Neuron (in vitro differentiated cells): Measurements from ENCODE around the gene PKNOX2.

ENCODE experiments used
- H2AFZ ChIP-seq: one replicate; pipeline ENCODE4 v1.6.1; 2013; ENCODE audit warnings: low read depth, mild to moderate bottlenecking, inconsistent platforms, low read length, moderate library complexity
- H3K27me3 ChIP-seq: one replicate; pipeline ENCODE4 v1.6.1; 2013; ENCODE audit warnings: low read length; ENCODE audit not compliant: insufficient read depth
- H3K36me3 ChIP-seq: one replicate; pipeline ENCODE4 v1.6.1; 2013; ENCODE audit warnings: low read length; ENCODE audit not compliant: insufficient read depth
- H3K4me1 ChIP-seq: one replicate; pipeline ENCODE4 v1.6.1; 2013; ENCODE audit warnings: low read length; ENCODE audit not compliant: insufficient read depth
- H3K4me3 ChIP-seq: 2 replicates; pipeline ENCODE4 v1.5.1; 2013; ENCODE audit warnings: mild to moderate bottlenecking, low read length, moderate library complexity
- H3K9me3 ChIP-seq: one replicate; pipeline ENCODE4 v1.6.1; 2013; ENCODE audit warnings: low read length

Gene PKNOX2

DNA sequence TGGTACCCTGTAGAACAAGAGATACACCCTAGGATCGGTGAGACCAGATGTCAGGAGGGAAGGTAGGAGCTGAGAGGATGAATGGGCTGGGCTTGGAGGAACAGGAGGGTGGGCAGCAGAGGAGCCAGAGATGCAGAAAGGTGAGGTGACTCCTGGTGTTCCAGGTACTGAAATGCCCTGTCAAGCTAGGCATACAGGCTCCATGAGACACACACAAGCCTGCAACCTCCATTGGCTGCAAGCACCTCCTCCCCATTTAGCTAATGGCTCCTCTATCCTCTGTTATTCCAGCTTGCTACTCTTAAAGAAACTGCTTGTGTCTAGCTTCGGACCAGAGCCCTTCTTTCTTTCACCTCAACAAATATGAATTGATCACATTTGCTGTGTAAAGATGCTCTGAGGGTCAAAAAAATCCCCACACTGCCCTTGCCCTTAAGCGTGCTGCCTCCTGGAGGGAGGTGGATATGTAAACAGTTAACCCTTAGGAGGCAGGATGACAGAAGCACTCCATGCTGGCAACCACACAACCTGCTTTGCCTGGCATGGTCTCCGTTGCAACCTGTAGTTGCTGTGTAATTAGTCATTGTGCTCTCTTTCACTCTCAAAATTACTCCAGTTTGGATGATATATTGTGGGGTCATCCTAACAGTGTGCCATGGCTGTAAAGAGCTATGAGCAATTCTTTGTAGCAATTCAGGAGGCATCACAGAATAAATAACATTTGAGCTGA is 156.0 kb downstream of the PKNOX2 start:
- Histone ChIP-seq H3K4me3 (no peak overlapping the region), H3K27me3 (no peaks in the 10 kb centered on the region)

DNA sequence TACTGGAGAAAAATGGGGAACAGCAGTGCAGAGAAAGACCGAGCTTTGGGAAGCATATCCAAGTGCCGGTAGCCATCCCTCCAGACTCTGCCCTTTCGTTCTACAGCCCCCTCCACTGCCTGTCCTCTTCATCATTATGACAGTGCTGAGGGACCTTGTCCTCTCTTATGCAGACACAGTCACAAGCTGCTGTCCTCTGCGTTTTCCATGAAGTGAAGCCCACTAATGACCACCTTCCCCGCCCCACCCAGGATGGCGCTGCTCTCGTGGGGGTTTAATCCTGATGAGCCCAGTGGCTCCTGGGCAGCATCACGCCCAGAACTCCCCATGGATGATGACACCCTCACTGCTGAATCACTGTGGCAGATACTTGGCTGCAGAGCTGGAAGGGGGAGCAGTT is 157.7 kb downstream of the PKNOX2 start:
- Histone ChIP-seq H3K36me3 (no peaks in the 10 kb centered on the region), H2AFZ (no peak overlapping the region), H3K4me1 (peaks cover 3% of the 10 kb centered on the region), H3K27me3 (no peaks in the 10 kb centered on the region), H3K4me3 (no peak overlapping the region), H3K9me3 (peaks cover 2% of the 10 kb centered on the region)

More for the DNA sequence above, 156.0 kb downstream of the PKNOX2 start:
- no peaks in the 10 kb centered on the region for H3K36me3 ChIP-seq
- H3K9me3 ChIP-seq = peaks cover 5% of the 10 kb centered on the region
- no peaks in the 10 kb centered on the region for H3K4me1 ChIP-seq
- no peak overlapping the region for H2AFZ ChIP-seq

DNA sequence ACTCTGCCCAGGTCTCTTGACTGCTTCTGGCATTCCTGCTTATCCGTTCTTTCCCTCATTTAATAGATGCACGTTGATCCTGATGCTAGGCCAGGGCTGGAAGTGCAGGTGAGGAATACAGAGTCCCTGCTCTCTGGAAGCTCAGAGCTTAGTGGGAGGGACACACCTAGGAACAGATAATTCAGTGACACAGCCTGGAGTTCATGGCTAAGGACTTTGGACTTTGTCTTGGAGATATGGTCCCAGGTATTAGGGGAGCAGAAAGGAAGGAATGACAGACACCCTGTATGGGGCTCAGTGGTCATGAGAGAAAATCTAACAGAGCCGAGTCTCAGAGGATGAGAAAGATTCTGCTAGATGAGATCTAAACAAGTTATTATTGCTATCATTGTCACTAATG is 160.6 kb downstream of the PKNOX2 start:
- peaks cover 11% of the 10 kb centered on the region for H3K4me1 ChIP-seq
- no peaks in the 10 kb centered on the region for H3K9me3 ChIP-seq
- H2AFZ ChIP-seq = no peak overlapping the region
- no peak overlapping the region for H3K4me3 ChIP-seq
- no peaks in the 10 kb centered on the region for H3K27me3 ChIP-seq
- no peaks in the 10 kb centered on the region for H3K36me3 ChIP-seq

DNA sequence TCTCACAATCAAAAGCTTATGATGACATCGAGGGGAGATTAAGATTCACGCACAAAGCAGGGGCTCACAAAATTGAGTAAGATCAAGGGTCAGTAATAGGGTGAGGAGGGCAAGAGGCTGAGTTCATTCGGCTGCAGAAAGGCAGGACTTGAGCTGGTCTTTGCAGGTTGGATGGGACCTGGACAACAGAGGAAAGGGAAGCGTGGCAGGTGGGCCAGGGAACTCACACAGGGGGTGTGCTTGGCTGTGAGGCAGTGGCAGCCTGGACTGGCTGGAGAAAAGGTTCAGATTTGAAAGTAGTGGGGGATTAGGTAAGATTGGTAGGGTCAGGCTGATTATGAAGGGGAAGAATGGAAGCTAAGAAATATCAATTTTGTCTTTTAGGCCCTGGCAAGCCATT is 161.6 kb downstream of the PKNOX2 start:
- no peaks in the 10 kb centered on the region for H3K9me3 ChIP-seq

DNA sequence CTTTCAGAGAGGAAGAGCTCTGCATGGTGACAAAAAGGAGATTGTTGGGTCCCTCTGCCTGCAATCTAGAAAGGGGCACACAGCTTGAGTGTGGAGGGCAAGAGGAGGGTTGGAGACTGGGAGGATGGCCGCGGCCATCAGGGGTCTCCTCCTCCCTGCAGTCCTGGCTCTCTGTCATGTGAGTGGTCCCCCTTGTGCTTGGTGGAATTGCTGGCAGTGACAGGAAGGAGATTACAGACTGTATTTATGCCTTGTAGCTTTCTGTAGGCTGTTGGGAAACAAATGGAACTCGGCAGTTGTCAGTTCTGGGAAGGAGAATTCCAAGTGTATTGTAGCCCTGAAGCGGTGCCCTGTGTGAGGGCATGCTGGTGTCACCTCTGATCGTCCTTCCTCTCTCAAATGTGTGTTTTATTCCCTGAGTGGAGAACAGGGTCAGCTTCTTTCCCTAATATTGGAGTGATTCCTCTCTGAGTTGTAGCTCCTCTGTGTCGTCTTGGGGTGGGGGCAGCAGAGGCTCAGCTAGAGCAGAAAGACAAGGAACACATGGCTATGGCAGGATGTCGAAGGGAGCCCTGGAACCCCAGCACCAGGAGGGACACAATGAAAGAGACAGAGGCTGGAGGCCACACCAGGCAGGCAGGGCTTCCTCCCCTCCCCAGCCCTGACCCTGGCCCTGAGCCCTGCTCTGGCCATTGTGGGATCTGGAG is 163.1 kb downstream of the PKNOX2 start:
- Histone ChIP-seq H2AFZ (no peak overlapping the region), H3K9me3 (no peaks in the 10 kb centered on the region), H3K4me1 (peaks cover 11% of the 10 kb centered on the region), H3K27me3 (no peaks in the 10 kb centered on the region), H3K4me3 (no peak overlapping the region), H3K36me3 (no peaks in the 10 kb centered on the region)

More for the DNA sequence above, 161.6 kb downstream of the PKNOX2 start:
- Histone ChIP-seq H3K27me3 (no peaks in the 10 kb centered on the region), H3K4me3 (no peak overlapping the region), H2AFZ (no peak overlapping the region), H3K4me1 (peaks cover 11% of the 10 kb centered on the region), H3K36me3 (no peaks in the 10 kb centered on the region)

DNA sequence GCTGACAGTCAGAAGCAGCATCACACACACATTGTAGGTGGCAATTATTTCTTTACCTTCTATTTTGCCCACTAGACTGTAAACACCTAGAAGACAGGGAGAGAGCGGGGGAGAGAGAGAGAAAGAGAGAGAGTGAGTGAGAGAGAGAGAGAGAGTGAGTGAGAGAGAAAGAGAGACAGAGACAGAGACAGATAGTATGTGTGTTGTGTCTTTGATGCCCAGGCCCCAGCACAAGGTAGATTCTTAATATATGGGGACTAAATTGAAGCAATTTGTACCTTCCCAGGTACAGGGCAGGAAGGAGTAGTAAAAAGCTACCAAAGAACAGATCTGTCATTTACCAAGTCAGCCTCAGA is 163.7 kb downstream of the PKNOX2 start:
- H3K36me3 ChIP-seq = no peaks in the 10 kb centered on the region
- H3K27me3 ChIP-seq = no peaks in the 10 kb centered on the region
- peaks cover 11% of the 10 kb centered on the region for H3K4me1 ChIP-seq
- H2AFZ ChIP-seq = no peak overlapping the region
- no peak overlapping the region for H3K4me3 ChIP-seq
- H3K9me3 ChIP-seq = no peaks in the 10 kb centered on the region

DNA sequence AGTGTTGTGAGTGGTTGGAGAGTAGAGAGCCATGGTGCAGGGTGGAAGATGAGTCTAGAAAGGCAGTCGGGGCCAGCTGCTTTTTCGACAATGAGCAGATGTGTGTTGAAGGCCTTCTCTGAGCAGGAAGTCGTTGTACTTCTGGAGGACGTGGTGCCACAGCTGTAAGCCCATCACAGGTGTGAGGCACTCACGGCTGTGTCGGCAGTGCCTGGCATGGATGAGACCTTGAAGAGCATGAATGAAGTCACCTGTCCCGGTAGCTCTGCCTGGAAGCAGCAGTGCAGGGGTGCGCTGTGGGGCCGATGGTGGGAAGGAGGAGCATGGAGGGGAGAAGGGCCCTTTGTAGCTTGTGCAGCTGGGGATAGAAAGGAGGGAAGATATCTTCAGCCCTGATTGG is 165.2 kb downstream of the PKNOX2 start:
- Histone ChIP-seq H3K36me3 (no peaks in the 10 kb centered on the region), H3K27me3 (no peaks in the 10 kb centered on the region), H3K4me1 (peaks cover 14% of the 10 kb centered on the region), H3K4me3 (no peak overlapping the region), H3K9me3 (no peaks in the 10 kb centered on the region), H2AFZ (no peak overlapping the region)

DNA sequence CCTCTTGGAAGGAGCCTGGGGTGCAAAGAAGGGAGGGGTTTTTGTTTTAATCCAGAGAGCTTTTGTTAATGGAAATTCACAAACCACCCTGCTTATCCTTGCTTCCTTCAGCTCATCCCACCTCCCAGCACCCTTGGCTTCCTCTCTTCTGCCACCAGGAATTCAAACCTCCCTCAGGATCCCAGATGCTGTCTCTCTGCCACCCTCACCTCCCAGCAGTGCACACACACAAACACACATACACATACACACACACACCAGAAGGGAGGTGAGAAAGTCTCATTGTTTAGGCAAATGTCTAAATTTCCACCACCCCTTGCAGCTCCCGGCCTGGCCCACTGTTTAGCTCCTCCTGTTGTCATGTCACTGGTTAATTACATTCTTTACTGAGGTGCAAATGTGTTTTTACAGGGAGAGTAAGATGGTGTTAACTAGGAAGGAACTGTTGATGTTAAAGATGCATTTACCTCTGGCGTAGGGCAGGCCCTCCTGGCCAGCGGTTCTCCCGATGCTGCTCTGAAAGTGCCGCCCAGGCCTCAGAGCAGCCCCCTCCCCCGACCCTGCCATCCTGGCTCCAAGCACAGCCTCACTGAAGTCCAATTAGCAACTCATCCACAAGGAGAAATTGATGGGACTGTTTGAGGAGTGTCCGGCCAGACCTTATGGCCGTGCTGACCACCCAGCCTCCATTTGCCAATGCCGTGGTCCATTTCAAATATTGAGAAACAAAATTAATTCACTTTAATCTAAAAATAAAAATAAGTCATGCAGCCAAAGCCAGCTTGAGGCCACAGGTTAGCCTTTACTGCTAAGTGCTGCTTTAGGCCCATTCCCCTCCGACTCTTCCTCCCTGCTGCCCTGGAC is 166.1 kb downstream of the PKNOX2 start:
- peaks cover 20% of the 10 kb centered on the region for H3K4me1 ChIP-seq
- H3K27me3 ChIP-seq = no peaks in the 10 kb centered on the region
- no peak overlapping the region for H3K4me3 ChIP-seq
- H3K9me3 ChIP-seq = no peaks in the 10 kb centered on the region
- no peak overlapping the region for H2AFZ ChIP-seq
- H3K36me3 ChIP-seq = no peaks in the 10 kb centered on the region

DNA sequence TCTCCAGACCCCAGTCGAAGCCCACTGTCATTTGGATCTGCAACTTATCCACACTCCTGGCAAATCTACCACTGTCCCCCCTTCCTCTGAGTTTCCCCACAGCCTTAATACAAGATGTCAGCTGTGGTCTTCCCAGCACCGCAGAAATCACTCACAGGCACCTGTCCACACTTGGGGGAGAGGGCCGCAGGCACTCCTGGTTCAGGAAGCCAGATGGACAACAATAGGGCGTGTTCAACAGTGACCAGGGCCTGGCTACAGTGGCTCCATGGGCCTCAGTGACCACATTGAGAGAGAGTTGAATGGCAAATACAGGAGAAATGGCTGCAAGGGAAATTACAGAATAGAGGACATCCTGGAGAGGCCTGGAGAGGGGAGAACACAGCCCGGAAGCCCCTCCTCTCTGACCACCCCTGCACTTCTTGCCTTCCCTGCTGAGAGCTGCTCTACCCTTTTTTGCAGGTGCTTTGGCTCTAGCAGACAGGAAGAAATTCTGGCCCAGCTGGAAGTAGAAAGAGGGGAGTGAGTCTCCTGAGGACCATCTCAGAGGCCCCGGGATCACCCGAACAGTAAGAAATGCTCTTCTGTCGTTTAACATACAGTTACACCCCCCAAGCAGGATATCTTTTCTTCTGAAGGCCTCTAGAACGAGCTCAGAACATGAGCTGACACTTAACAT is 166.9 kb downstream of the PKNOX2 start:
- H3K27me3 ChIP-seq = no peaks in the 10 kb centered on the region
- no peak overlapping the region for H2AFZ ChIP-seq
- no peaks in the 10 kb centered on the region for H3K9me3 ChIP-seq
- H3K36me3 ChIP-seq = no peaks in the 10 kb centered on the region
- H3K4me3 ChIP-seq = no peak overlapping the region
- peaks cover 20% of the 10 kb centered on the region for H3K4me1 ChIP-seq

DNA sequence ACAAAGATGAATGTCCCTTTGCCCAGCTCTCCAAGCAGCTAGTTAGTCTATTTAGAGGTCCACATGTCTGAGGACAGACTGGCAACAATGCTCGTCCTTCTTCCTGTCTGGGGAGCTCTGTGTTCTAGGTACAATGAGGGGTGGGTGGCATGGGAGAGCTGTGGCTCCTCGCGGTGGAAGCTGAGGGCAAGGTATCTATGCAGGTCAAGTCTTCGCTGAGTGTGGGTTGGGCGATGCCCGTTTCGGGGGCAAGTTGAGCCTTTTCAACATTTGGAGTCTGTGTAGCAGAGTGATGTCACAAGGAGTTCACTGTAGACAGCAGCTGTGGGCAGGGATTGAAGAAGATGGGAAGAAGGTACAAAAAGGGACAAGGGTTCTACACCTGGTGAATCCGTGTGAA is 168.3 kb downstream of the PKNOX2 start:
- H3K36me3 ChIP-seq = no peaks in the 10 kb centered on the region
- peaks cover 12% of the 10 kb centered on the region for H3K4me1 ChIP-seq
- no peak overlapping the region for H3K4me3 ChIP-seq
- no peak overlapping the region for H2AFZ ChIP-seq
- H3K27me3 ChIP-seq = no peaks in the 10 kb centered on the region
- no peaks in the 10 kb centered on the region for H3K9me3 ChIP-seq

DNA sequence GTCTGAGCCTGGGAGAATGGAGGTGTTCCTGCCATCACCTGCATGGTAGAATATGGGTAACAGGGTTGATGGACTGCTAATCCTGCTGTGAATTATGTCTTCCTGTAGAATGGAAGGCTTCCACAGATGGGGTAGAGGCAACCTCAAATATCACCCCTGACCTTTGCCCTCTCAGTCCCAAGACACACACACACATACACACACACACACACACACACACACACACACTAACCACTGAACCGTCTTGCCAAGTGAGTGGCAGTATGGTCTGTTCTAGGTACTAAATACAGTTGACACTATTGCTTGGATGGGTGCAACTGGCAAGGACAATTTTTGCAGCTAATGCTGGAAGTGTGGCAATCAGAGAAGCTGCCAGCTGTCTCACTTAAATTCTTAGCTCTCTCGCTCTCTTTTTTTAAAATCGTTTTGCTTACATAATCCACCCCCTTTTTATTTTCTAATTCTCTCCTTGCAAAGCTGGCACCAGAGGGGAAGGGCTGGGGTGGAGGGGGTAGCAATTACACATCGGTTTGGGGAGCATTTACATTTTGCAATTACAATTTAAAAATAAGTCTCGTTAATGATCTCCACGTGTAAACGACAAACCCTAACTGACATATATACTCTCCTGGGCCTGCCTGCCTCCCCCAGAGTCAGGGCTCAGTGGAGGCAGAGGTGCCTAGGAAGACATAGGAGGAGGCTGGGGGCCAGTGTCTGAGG is 169.0 kb downstream of the PKNOX2 start:
- peaks cover 14% of the 10 kb centered on the region for H3K4me1 ChIP-seq

DNA sequence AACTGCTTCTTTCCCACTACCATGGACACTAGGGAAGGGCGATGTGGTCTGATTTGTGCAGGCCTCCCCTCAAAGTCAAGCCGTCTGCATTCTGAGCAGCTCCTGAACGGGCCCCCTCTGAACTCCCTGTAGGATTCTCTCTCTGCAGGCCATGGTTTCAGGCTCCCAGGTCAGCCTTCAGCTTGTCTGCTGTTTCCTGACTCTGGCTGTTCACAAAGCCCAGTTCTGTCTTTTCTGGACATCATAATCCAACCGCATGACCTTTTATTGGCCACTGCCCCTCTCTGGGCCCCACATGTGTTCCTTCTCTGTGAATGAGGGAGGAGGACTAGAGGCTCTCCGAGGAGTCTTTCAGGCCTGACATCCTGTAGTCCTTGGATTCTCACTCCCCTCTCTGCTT is 170.6 kb downstream of the PKNOX2 start:
- H3K36me3 ChIP-seq = no peaks in the 10 kb centered on the region
- H3K9me3 ChIP-seq = no peaks in the 10 kb centered on the region
- peaks cover 29% of the 10 kb centered on the region for H3K4me1 ChIP-seq
- no peak overlapping the region for H3K4me3 ChIP-seq
- no peak overlapping the region for H2AFZ ChIP-seq
- no peaks in the 10 kb centered on the region for H3K27me3 ChIP-seq

More for the DNA sequence above, 169.0 kb downstream of the PKNOX2 start:
- no peak overlapping the region for H3K4me3 ChIP-seq
- no peaks in the 10 kb centered on the region for H3K27me3 ChIP-seq
- H3K36me3 ChIP-seq = no peaks in the 10 kb centered on the region
- no peaks in the 10 kb centered on the region for H3K9me3 ChIP-seq
- H2AFZ ChIP-seq = no peak overlapping the region
